BE2C (cell line): ENCODE data around the gene LGALS1.

Experiments
- DNase-seq: peaks from one replicate; pipeline ENCODE4 v3.0.0-alpha.2; 2020
- H3K27me3 ChIP-seq: fragments of 250-450 bp; sonication (Bioruptor Pico); 2 replicates; pipeline ENCODE4 v1.5.1; 2020; ENCODE audit warnings: mild to moderate bottlenecking
- H3K36me3 ChIP-seq: fragments of 250-450 bp; sonication (Bioruptor Pico); 2 replicates; pipeline ENCODE4 v1.5.1; 2020; ENCODE audit warnings: mild to moderate bottlenecking
- H3K4me1 ChIP-seq: fragments of 250-450 bp; sonication (Bioruptor Pico); 2 replicates; pipeline ENCODE4 v1.5.1; 2020
- H3K4me3 ChIP-seq: 2 replicates; pipeline ENCODE4 v1.5.1; 2011; ENCODE audit warnings: low read depth, low read length
- H3K9me3 ChIP-seq: fragments of 250-450 bp; sonication (Bioruptor Pico); 2 replicates; pipeline ENCODE4 v1.5.1; 2020
- CTCF ChIP-seq: IDR thresholded peaks from 2 replicates; pipeline ENCODE4 v1.5.1; 2012; ENCODE audit warnings: mild to moderate bottlenecking, low read depth, low read length

LGALS1 gene

DNA sequence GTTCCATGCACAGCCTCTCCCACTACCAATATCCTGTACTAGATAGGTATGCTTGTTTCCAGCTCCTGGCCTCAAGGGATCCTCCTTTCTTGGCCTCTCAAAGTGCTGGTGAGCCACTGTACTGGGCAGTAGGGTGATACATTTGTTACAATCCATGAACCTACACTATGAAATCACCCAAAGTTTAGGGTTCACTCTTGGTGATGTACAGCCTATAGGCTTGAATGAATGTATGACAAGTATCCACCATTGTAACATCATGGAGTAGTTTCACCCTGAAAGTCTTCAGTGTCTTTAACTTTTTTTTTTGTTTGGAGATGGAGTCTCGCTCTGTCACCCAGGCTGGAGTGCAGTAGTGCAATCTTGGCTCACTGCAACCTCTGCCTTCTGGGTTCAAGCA lies 53.2 kb downstream of the LGALS1 start:
- no peaks in the 10 kb centered on the region for H3K36me3 ChIP-seq
- no peak overlapping the region for H3K4me3 ChIP-seq
- H3K4me1 ChIP-seq: no peaks in the 10 kb centered on the region
- no peaks in the 10 kb centered on the region; the same call in 1 of the 2 replicates for H3K9me3 ChIP-seq
- no peaks in the 10 kb centered on the region; the same call in 1 of the 2 replicates for H3K27me3 ChIP-seq
- no peak for TF ChIP-seq CTCF
- DNase-seq: no peak
